ENCODE data around the gene SH3BGRL2. TPM values are rescaled to one million over a fixed set of nuclear protein-coding genes. Genes with fewer than 3 reads are reported as not detected.

Gene SH3BGRL2
- total and polyA plus RNA-seq, 2 of the 4 experiments (the other 2 are of a cell fraction) = 2.4 to 5.6 TPM

GRCh38 chr6:79617518-79617941 is 13.6 kb upstream of the SH3BGRL2 start:
- ATAC-seq (ENCODE audit: low read depth) = no peak
- no CpG with 5 or more reads among the region's 1 CpG for WGBS, 2 experiments (ENCODE audit: extremely low coverage in 2 of 2, insufficient read length in 1 of 2)

More at GRCh38 chr6:79617518-79617941, 13.6 kb upstream of the SH3BGRL2 start:
- Histone ChIP-seq H2AK9ac (replicated peaks; ENCODE audit: low read depth, low read length, poor library complexity) (no peak overlapping the region), H3K14ac (replicated peaks; ENCODE audit: low read depth, low read length) (no peak overlapping the region), H3K4ac (ENCODE audit: low read depth, low read length) (no peak overlapping the region), H3K4me2 (ENCODE audit: low read depth, low read length) (no peak overlapping the region), H3K36me3 (ENCODE audit: control insufficient read depth, insufficient read depth, low read length) (no peaks in the 10 kb centered on the region), H3K23ac (ENCODE audit: low read depth, low read length) (no peak overlapping the region), H3K9ac (ENCODE audit: low read depth, low read length) (no peak overlapping the region), H2AFZ (replicated peaks; ENCODE audit: low read length, poor library complexity) (no peak overlapping the region), H3K4me3 (ENCODE audit: insufficient read depth, low read depth, low read length) (no peak overlapping the region), H2BK5ac (ENCODE audit: low read depth, low read length, poor library complexity, severe bottlenecking) (no peak overlapping the region), H3K27me3 (ENCODE audit: control insufficient read depth, insufficient read depth, low read length) (no peaks in the 10 kb centered on the region), H4K20me1 (ENCODE audit: insufficient read depth, low read length) (no peaks in the 10 kb centered on the region), H3K18ac (ENCODE audit: low read depth, low read length) (no peak overlapping the region), H3K9me1 (ENCODE audit: insufficient read depth, low read length) (peaks cover 2% of the 10 kb centered on the region; the same call in 1 of the 2 replicates), H3K56ac (ENCODE audit: extremely low read depth, insufficient read depth, low read length) (no peak overlapping the region), H2AK5ac (ENCODE audit: low read depth, low read length) (no peak overlapping the region), H3K27ac (ENCODE audit: insufficient read depth, low read length) (no peak overlapping the region), H2BK20ac (ENCODE audit: low read depth, low read length) (no peak overlapping the region), H4K8ac (ENCODE audit: low read depth in 2 of 2, low read length in 2 of 2) (no peak overlapping the region), H4K91ac (ENCODE audit: insufficient read depth, low read depth, low read length) (no peak overlapping the region), H2BK15ac (ENCODE audit: low read depth, low read length) (no peak overlapping the region), H3K9me3 (ENCODE audit: control insufficient read depth, insufficient read depth, low read length) (no peaks in the 10 kb centered on the region), H4K5ac (ENCODE audit: low read depth, low read length) (no peak overlapping the region), H2BK120ac (ENCODE audit: low read depth, low read length) (no peak overlapping the region), H3K79me1 (ENCODE audit: low read depth in 1 of 2, low read length in 2 of 2) (no peaks in the 10 kb centered on the region), H3K4me1 (ENCODE audit: control insufficient read depth, insufficient read depth, low read length) (no peaks in the 10 kb centered on the region)
- BruUV-seq (replicated peaks) = no TSS peak
- CTCF ChIA-PET = no interaction called here
- in situ Hi-C loops (cut with MboI; ENCODE audit: low sequenced_read_pairs) = no loop called here
- dilution Hi-C loops (cut with HindIII; ENCODE audit: low sequenced_read_pairs, unreplicated experiment) = no loop called here
- TF ChIP-seq RFX5 (IDR thresholded peaks at IDR 0.05; ENCODE audit: low read depth, low read length) = no peak
- no peak for TF ChIP-seq MAZ (IDR thresholded peaks at IDR 0.05; ENCODE audit: borderline replicate concordance, low read depth, low read length)
- TF ChIP-seq RAD21 (IDR thresholded peaks at IDR 0.05; ENCODE audit: low read length) = no peak
- no peak for TF ChIP-seq MAFK (IDR thresholded peaks at IDR 0.05; ENCODE audit: low read depth, low read length)
- TF ChIP-seq POLR2A (IDR thresholded peaks at IDR 0.05; ENCODE audit: low read depth, low read length) = no peak
- TF ChIP-seq RCOR1 (IDR thresholded peaks at IDR 0.05; ENCODE audit: insufficient replicate concordance, low read length) = no peak
- no peak for TF ChIP-seq CTCF (conservative IDR thresholded peaks at IDR 0.05; ENCODE audit: low read depth, low read length)
- TF ChIP-seq MXI1 (IDR thresholded peaks at IDR 0.05; ENCODE audit: borderline replicate concordance, low read depth, low read length) = no peak
- no peak for TF ChIP-seq FOS (IDR thresholded peaks at IDR 0.05; ENCODE audit: low read depth, low read length)
- no peak for TF ChIP-seq NFE2L2 (IDR thresholded peaks at IDR 0.05; ENCODE audit: low read depth, low read length)
- TF ChIP-seq SMC3 (IDR thresholded peaks at IDR 0.05; ENCODE audit: low read depth, low read length) = no peak
- TF ChIP-seq BHLHE40 (IDR thresholded peaks at IDR 0.05; ENCODE audit: low read depth, low read length) = no peak
- TF ChIP-seq CHD1 (IDR thresholded peaks at IDR 0.05; ENCODE audit: low read depth, low read length) = no peak
- TF ChIP-seq CEBPB (IDR thresholded peaks at IDR 0.05; ENCODE audit: low read depth, low read length) = no peak
- TF ChIP-seq ELK1 (IDR thresholded peaks at IDR 0.05; ENCODE audit: borderline replicate concordance, low read depth, low read length) = no peak
- no peak for DNase-seq
- POLR2A ChIA-PET (ENCODE audit: unreplicated experiment) = no interaction called here
- intact Hi-C loops (cut with micrococcal nuclease) = no loop called here

Measured in IMR-90 (cell line).